Urothelium cell line (cell line): ENCODE data around the gene EFHD2.
"Not testable (repeated sequence)": the region's sequence is repeated elsewhere in the genome, so short reads cannot be mapped to it uniquely, and the experiment has no call there.

Source experiments
- DNase-seq: peaks from one replicate; pipeline ENCODE4 v3.0.0; 2011; ENCODE audit warnings: low spot score, mixed read lengths
- FAIRE-seq: peaks from 2 replicates; lab custom pipeline; 2011; peaks lifted over from hg19 to GRCh38; lab: Jason Lieb, UNC

The EFHD2 gene

GRCh38 chr1:15388201-15388880, 21.3 kb upstream of the EFHD2 start:
- FAIRE-seq (no peak), DNase-seq (no peak)

GRCh38 chr1:15389828-15390227, 19.9 kb upstream of the EFHD2 start:
- not testable (repeated sequence) for FAIRE-seq, DNase-seq

- DNase-seq (no peak), FAIRE-seq (no peak)
Observed at GRCh38 chr1:15390667-15391066, 19.0 kb upstream of the EFHD2 start.

- FAIRE-seq (no peak), DNase-seq (no peak)
Observed at GRCh38 chr1:15391366-15391765, 18.3 kb upstream of the EFHD2 start.

GRCh38 chr1:15393475-15394257, 16.0 kb upstream of the EFHD2 start:
- no peak for FAIRE-seq
- no peak for DNase-seq

GRCh38 chr1:15394258-15394690, 15.4 kb upstream of the EFHD2 start:
- no peak for DNase-seq
- FAIRE-seq = no peak

GRCh38 chr1:15397236-15397635, 12.5 kb upstream of the EFHD2 start:
- DNase-seq (no peak), FAIRE-seq (no peak)

GRCh38 chr1:15399710-15400109, 10.0 kb upstream of the EFHD2 start:
- DNase-seq (no peak), FAIRE-seq (no peak)

GRCh38 chr1:15400627-15401026, 9.1 kb upstream of the EFHD2 start:
- DNase-seq (no peak), FAIRE-seq (no peak)

GRCh38 chr1:15401391-15402055, 8.2 kb upstream of the EFHD2 start:
- FAIRE-seq = no peak
- DNase-seq = no peak

- no peak for DNase-seq
- no peak for FAIRE-seq
Observed at GRCh38 chr1:15402809-15403450, 6.8 kb upstream of the EFHD2 start.

- no peak for FAIRE-seq
Observed at GRCh38 chr1:15403962-15404580, 5.6 kb upstream of the EFHD2 start.

GRCh38 chr1:15405106-15405850, 4.4 kb upstream of the EFHD2 start:
- DNase-seq (no peak), FAIRE-seq (no peak)

More at GRCh38 chr1:15403962-15404580, 5.6 kb upstream of the EFHD2 start:
- no peak for DNase-seq

GRCh38 chr1:15406614-15407559, 2.8 kb upstream of the EFHD2 start:
- DNase-seq (no peak), FAIRE-seq (no peak)

GRCh38 chr1:15407580-15407979, 2.1 kb upstream of the EFHD2 start:
- FAIRE-seq = no peak
- no peak for DNase-seq

GRCh38 chr1:15408890-15409387, 749 bp upstream of the EFHD2 start:
- DNase-seq = no peak
- FAIRE-seq = no peak

- DNase-seq (no peak), FAIRE-seq (no peak)
Observed at GRCh38 chr1:15410223-15410883, 665 bp downstream of the EFHD2 start.

- FAIRE-seq (no peak), DNase-seq (no peak)
Observed at GRCh38 chr1:15410884-15411245, 1.2 kb downstream of the EFHD2 start.
